LNCAP (cell line): ENCODE results near the gene ALG9.

ENCODE experiments used
- TF ChIP-seq, protein P1 (sequence below): fragments of 450-650 bp; IDR thresholded peaks from 2 replicates; pipeline ENCODE4 v1.5.1; 2017; ENCODE audit warnings: mild to moderate bottlenecking

Gene ALG9

GRCh38 chr11:111833524-111833923, 37.9 kb downstream of the ALG9 start:
- TF ChIP-seq, protein P1, sequence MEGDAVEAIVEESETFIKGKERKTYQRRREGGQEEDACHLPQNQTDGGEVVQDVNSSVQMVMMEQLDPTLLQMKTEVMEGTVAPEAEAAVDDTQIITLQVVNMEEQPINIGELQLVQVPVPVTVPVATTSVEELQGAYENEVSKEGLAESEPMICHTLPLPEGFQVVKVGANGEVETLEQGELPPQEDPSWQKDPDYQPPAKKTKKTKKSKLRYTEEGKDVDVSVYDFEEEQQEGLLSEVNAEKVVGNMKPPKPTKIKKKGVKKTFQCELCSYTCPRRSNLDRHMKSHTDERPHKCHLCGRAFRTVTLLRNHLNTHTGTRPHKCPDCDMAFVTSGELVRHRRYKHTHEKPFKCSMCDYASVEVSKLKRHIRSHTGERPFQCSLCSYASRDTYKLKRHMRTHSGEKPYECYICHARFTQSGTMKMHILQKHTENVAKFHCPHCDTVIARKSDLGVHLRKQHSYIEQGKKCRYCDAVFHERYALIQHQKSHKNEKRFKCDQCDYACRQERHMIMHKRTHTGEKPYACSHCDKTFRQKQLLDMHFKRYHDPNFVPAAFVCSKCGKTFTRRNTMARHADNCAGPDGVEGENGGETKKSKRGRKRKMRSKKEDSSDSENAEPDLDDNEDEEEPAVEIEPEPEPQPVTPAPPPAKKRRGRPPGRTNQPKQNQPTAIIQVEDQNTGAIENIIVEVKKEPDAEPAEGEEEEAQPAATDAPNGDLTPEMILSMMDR: no peak; the same call in 1 of the 2 replicates

DNA sequence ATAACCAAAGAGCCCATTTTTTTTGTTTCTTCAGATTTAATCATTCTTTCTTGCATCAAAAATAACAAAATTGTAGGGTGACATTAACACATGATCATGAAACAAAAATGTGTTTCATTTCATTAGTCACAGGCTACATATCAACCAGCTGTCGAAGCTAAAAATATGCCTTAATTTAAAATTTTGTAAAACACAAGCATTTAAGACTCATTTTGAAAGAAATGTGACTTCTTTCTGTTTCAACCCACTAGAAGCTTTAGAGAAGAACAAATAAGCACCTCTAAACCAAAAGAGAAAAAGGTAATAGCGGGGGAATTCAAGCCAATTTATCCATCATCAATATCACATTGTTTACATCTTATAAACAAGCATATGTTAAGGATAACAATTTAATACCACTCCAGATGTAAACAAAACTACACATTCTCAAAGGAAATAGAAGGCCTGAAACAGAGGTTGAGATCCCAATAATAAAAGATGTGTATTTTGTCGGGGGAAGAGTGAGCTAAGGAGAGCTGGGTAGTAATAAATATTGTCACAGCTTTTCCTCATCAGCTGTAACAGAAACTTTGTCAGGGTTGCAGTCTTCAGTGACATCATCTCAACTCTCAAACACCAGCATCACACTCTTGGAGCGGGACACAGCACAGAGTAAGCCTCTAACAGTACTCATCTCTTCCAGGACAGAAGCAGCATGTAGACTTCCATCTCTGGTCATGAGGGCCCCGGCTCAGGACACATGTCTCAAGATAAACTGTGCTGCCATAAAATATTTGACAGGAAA, 42.0 kb downstream of the ALG9 start:
- TF ChIP-seq, protein P1: no peak

GRCh38 chr11:111826322-111826950, 44.9 kb downstream of the ALG9 start:
- TF ChIP-seq, protein P1: no peak

DNA sequence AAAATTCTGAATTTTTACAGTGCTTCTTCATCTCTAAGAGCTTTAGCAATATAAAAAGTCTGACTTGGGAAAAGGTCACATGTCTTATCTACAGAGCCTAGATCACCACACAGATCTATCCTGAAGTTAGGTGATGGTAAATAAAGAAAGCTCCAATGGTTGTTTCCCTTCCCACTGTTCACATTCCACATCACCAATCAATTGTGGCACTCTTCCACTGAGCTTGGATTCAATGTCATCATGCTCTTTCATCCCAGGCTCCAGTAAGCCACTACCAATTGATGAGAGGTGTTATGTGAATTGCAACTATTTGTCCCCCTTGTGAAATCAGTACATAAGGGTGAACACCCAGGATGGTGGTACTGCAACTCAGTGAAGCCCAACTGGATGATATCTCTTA, 47.8 kb downstream of the ALG9 start:
- TF ChIP-seq, protein P1: no peak

GRCh38 chr11:111823131-111823530, 48.2 kb downstream of the ALG9 start:
- TF ChIP-seq, protein P1: no peak

GRCh38 chr11:111819829-111820237, 51.5 kb downstream of the ALG9 start:
- TF ChIP-seq, protein P1: no peak

GRCh38 chr11:111819161-111819828, 52.1 kb downstream of the ALG9 start:
- TF ChIP-seq, protein P1: no peak
